Right cardiac atrium (tissue), 5 donors: ENCODE results near the gene HEMGN. TPM values are rescaled to one million over a fixed set of nuclear protein-coding genes. Genes with fewer than 3 reads are reported as not detected.
"Not testable (repeated sequence)": the region's sequence is repeated elsewhere in the genome, so short reads cannot be mapped to it uniquely, and the experiment has no call there.

ENCODE experiments used
- ATAC-seq, 2 donors: fragments of 200-7000 bp; cut with Tn5 transposase; one replicate each; pipeline versions ENCODE4 v1.8.0 to v1.9.1; 2020; ENCODE audit warnings: moderate library complexity in 2 of 2, mild to moderate bottlenecking in 1 of 2
- DNase-seq, 3 donors: peaks; one replicate each; pipeline ENCODE4 v3.0.0-alpha.2; 2020
- H3K27ac ChIP-seq: one replicate; pipeline ENCODE4 v1.5.1; 2013; ENCODE audit warnings: mild to moderate bottlenecking, low read length, control low read depth, moderate library complexity
- H3K27me3 ChIP-seq: one replicate; pipeline ENCODE4 v1.6.1; 2013; ENCODE audit not compliant: control insufficient read depth, insufficient read depth
- H3K4me1 ChIP-seq: one replicate; pipeline ENCODE4 v1.6.1; 2013; ENCODE audit warnings: low read length; ENCODE audit not compliant: control insufficient read depth, insufficient read depth
- H3K4me3 ChIP-seq: one replicate; pipeline ENCODE4 v1.5.1; 2013; ENCODE audit warnings: low read length, control low read depth
- H3K9me3 ChIP-seq: one replicate; pipeline ENCODE4 v1.6.1; 2013; ENCODE audit warnings: low read length; ENCODE audit not compliant: control insufficient read depth
- WGBS: extraction: QIAGEN DNeasy Blood & Tissue Kit; methylation state at CpG from one replicate; pipeline ENCODE4 v1.1.7; 2013; 5-methylcytosine and 5-hydroxymethylcytosine counted together
- intact Hi-C, 4 donors: fragments of 100-400 bp; cut with DNase I; formaldehyde crosslinking; loops; one replicate each; pipeline versions ENCODE4 v1.11.0 to v1.14.0; 2022 to 2023
- polyA plus RNA-seq: library from polyadenylated mRNA; stranded (reverse); fragments of 200-250 nt; gene quantifications from one replicate; pipeline ENCODE4 v1.2.3, GENCODE V29; 2013
- total RNA-seq, 4 donors: library from RNA; stranded (reverse); fragmentation: NEBNext Ultra II Directional; extraction: Animal tissue kit (Norgen Biotek cat#: 25700); gene quantifications; one replicate each; pipeline ENCODE4 v1.2.1, GENCODE V29; 2021
- donor health status: healthy with polysubstance abuse.
- donor health status: DM: no; HTN: yes; CAD: no.
- donor health status: DM: no; HTN: no; CAD: no.
- donor health status: DM: no; HTN: yes; CAD: no; lungs with severe emphysema.
- donor health status: DM: yes; HTN: yes; CAD: no.

Gene HEMGN
- total and polyA plus RNA-seq, 5 donors, result not detected

- intact Hi-C loops, result loop anchor here in 3 of 4 donors (5.0 to 10.0 kb wide), 4 partner anchors 52 to 58 kb away; partner anchors contain the start of gene TRMO (in 3 of the 3)
Observed at GRCh38 chr9:97980479-97980803, 42.5 kb upstream of the HEMGN start.

GRCh38 chr9:97979788-97980478, 42.0 kb upstream of the HEMGN start:
- Histone ChIP-seq H3K4me3 (no peak overlapping the region), H3K4me1 (no peaks in the 10 kb centered on the region), H3K27me3 (no peaks in the 10 kb centered on the region), H3K27ac (no peak overlapping the region), H3K9me3 (no peaks in the 10 kb centered on the region)
- no peak for ATAC-seq
- intact Hi-C loops, result loop anchor here in 3 of 4 donors (5.0 to 10.0 kb wide), 4 partner anchors 52 to 58 kb away; partner anchors contain the start of gene TRMO (in 3 of the 3)
- WGBS, result 75% methylated on average over 7 of the region's 7 CpGs
- no peak for DNase-seq

More at GRCh38 chr9:97980479-97980803, 42.5 kb upstream of the HEMGN start:
- Histone ChIP-seq H3K27me3 (no peaks in the 10 kb centered on the region), H3K27ac (no peak overlapping the region), H3K9me3 (no peaks in the 10 kb centered on the region), H3K4me1 (no peaks in the 10 kb centered on the region), H3K4me3 (no peak overlapping the region)
- ATAC-seq, result no peak
- WGBS, result 57% methylated on average over 4 of the region's 4 CpGs
- DNase-seq, result peak; percentile 72 to 88 (median 86)

- 89% methylated on average over 3 of the region's 3 CpGs for WGBS
- no peak for ATAC-seq
- Histone ChIP-seq H3K9me3 (no peaks in the 10 kb centered on the region), H3K27ac (no peak overlapping the region), H3K4me3 (no peak overlapping the region), H3K4me1 (no peaks in the 10 kb centered on the region), H3K27me3 (no peaks in the 10 kb centered on the region)
- no peak for DNase-seq
- intact Hi-C loops, result no loop called here
Observed at GRCh38 chr9:97978371-97979130, 40.6 kb upstream of the HEMGN start.

GRCh38 chr9:97976633-97977032, 38.7 kb upstream of the HEMGN start:
- H3K9me3 ChIP-seq, H3K27me3 ChIP-seq, intact Hi-C loops, H3K4me1 ChIP-seq, H3K4me3 ChIP-seq, DNase-seq, ATAC-seq, H3K27ac ChIP-seq: not testable (repeated sequence)
- 94% methylated on average over 10 of the region's 10 CpGs for WGBS

- DNase-seq (no peak), ATAC-seq (no peak)
- Histone ChIP-seq H3K4me1 (no peaks in the 10 kb centered on the region), H3K27me3 (peaks cover 3% of the 10 kb centered on the region), H3K9me3 (no peaks in the 10 kb centered on the region), H3K4me3 (no peak overlapping the region), H3K27ac (no peak overlapping the region)
- WGBS, result 64% methylated on average over 1 of the region's 1 CpG
- intact Hi-C loops, result no loop called here
Observed at GRCh38 chr9:97975376-97975775, 37.4 kb upstream of the HEMGN start.

DNA sequence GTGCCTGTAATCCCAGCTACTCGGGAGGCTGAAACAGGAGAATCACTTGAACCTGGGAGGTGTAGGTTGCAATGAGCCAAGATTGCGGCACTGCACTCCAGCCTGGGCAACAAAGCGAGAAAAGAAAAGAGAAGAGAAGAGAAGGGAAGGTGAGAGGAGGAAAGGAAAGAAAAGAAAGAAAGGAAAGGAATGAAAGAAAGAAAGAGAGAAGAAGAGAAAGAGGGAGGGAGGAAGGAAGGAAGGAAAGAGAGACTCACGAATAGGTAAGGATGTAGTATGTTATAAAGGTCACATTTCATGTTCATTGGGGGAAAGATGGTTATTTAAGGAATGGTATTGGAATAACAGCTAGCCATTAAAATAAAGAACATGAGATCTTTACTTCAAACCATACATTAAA, 34.8 kb upstream of the HEMGN start:
- intact Hi-C loops, result no loop called here
- Histone ChIP-seq H3K27ac (no peak overlapping the region), H3K4me3 (no peak overlapping the region), H3K9me3 (no peaks in the 10 kb centered on the region), H3K27me3 (peaks cover 3% of the 10 kb centered on the region), H3K4me1 (no peaks in the 10 kb centered on the region)
- 81% methylated on average over 4 of the region's 4 CpGs for WGBS
- no peak for DNase-seq
- ATAC-seq, result no peak

- Histone ChIP-seq H3K4me3 (no peak overlapping the region), H3K27ac (no peak overlapping the region), H3K9me3 (no peaks in the 10 kb centered on the region), H3K27me3 (peaks cover 3% of the 10 kb centered on the region), H3K4me1 (no peaks in the 10 kb centered on the region)
- ATAC-seq, result no peak
- intact Hi-C loops, result no loop called here
- WGBS, result 64% methylated on average over 7 of the region's 7 CpGs
- no peak for DNase-seq
Observed at GRCh38 chr9:97970165-97970564, 32.2 kb upstream of the HEMGN start.

DNA sequence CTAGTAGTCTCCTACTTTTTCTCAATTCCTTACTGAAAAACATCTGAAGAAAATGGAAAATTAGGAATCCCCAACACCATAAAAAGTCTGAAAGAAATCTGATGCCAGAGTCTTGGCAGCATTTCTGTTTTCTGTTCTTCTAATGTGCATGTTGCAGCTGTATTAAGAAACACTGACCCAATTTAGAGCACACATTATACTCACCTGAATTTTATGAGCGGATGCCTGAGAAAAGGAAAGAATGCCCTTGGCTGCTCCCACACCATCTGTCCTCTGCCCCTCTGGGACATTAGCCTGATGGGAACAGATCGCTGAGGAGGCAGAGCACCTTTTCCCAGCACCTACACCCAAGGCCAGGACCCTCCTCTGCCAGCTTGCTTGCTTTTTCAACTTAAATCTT, 31.0 kb upstream of the HEMGN start:
- WGBS, result 89% methylated on average over 2 of the region's 2 CpGs
- Histone ChIP-seq H3K4me3 (no peak overlapping the region), H3K27ac (no peak overlapping the region), H3K4me1 (no peaks in the 10 kb centered on the region), H3K27me3 (peaks cover 3% of the 10 kb centered on the region), H3K9me3 (no peaks in the 10 kb centered on the region)
- ATAC-seq (no peak), DNase-seq (no peak)
- intact Hi-C loops, result no loop called here

- H3K4me1 ChIP-seq, result no peaks in the 10 kb centered on the region
- no peaks in the 10 kb centered on the region for H3K9me3 ChIP-seq
- H3K27me3 ChIP-seq, result peaks cover 3% of the 10 kb centered on the region
- no peak for DNase-seq
- H3K27ac ChIP-seq, result no peak overlapping the region
- no peak for ATAC-seq
- intact Hi-C loops, result no loop called here
- no peak overlapping the region for H3K4me3 ChIP-seq
- WGBS, result 15% methylated on average over 1 of the region's 1 CpG
Observed at GRCh38 chr9:97966493-97966892, 28.5 kb upstream of the HEMGN start.

DNA sequence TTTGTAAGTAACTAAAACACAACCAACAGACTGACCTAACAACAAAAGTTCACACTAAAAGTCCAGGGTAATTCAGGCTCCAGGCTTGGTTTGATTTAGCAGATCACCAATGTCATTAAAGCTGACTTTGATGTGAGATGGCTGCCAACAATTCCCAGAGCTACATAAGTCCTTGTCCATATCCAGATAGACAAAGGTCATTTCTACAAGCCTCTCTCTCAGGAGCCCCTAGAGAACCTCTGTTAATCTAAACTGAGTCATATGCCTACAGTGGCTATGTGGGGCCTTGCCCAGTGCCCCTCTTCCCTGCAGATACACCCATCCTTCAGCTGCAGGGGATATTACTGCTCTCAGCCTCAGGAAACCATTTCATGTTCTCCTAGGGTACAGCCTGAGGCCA, 26.9 kb upstream of the HEMGN start:
- Histone ChIP-seq H3K27ac (no peak overlapping the region), H3K27me3 (no peaks in the 10 kb centered on the region), H3K9me3 (no peaks in the 10 kb centered on the region), H3K4me1 (peaks cover 2% of the 10 kb centered on the region), H3K4me3 (no peak overlapping the region)
- DNase-seq, result no peak
- no peak for ATAC-seq
- intact Hi-C loops, result no loop called here

- no peak overlapping the region for H3K4me3 ChIP-seq
- DNase-seq (no peak), ATAC-seq (no peak)
- H3K27me3 ChIP-seq, result no peaks in the 10 kb centered on the region
- intact Hi-C loops, result no loop called here
- H3K27ac ChIP-seq, result no peak overlapping the region
- peaks cover 2% of the 10 kb centered on the region for H3K4me1 ChIP-seq
- H3K9me3 ChIP-seq, result no peaks in the 10 kb centered on the region
- WGBS, result 69% methylated on average over 2 of the region's 2 CpGs
Observed at GRCh38 chr9:97963232-97963631, 25.3 kb upstream of the HEMGN start.
